Activated CD4-positive, alpha-beta memory T cell treated with anti-CD3 and anti-CD28 coated beads, Interleukin-2, amount 10 ng/mL, durations not matched to agents 7 days and 5 days (primary cell): ENCODE data around the gene OMD. TPM values are rescaled to one million over a fixed set of nuclear protein-coding genes. Genes with fewer than 3 reads are reported as not detected.
A peak's percentile ranks its signal among the peaks of the same experiment; 100 is the strongest.

ENCODE experiments used
- CTCF ChIA-PET: fragments of 350-600 bp; sonication (Branson Sonifier 250); formaldehyde crosslinking; loops from one replicate; lab custom pipeline; 2021; ENCODE audit warnings: antibody characterized with exemption, inconsistent platforms; lab: Charles Lee
- POLR2A ChIA-PET: fragments of 350-600 bp; sonication (Branson Sonifier 250); formaldehyde crosslinking; loops from one replicate; lab custom pipeline; 2021; ENCODE audit warnings: antibody characterized with exemption; lab: Charles Lee
- DNase-seq: peaks from one replicate; pipeline ENCODE4 v3.0.0-alpha.2; 2020
- H3K27ac Mint-ChIP-seq: one replicate; pipeline ENCODE4 v1.8.0; 2021; ENCODE audit warnings: mild to moderate bottlenecking, mixed read lengths
- H3K27me3 Mint-ChIP-seq: one replicate; pipeline ENCODE4 v1.8.0; 2021; ENCODE audit warnings: mixed read lengths
- H3K36me3 Mint-ChIP-seq: one replicate; pipeline ENCODE4 v1.8.0; 2021; ENCODE audit warnings: low read depth, mixed read lengths
- H3K4me1 Mint-ChIP-seq: one replicate; pipeline ENCODE4 v1.8.0; 2021; ENCODE audit warnings: mixed read lengths
- H3K4me3 Mint-ChIP-seq: one replicate; pipeline ENCODE4 v1.8.0; 2021; ENCODE audit warnings: mild to moderate bottlenecking, mixed read lengths
- H3K9me3 Mint-ChIP-seq: one replicate; pipeline ENCODE4 v1.8.0; 2021; ENCODE audit warnings: mixed read lengths
- total RNA-seq, 2 experiments: library from RNA; stranded (reverse); gene quantifications; one replicate each; pipeline ENCODE4 v1.2.3, GENCODE V29; 2021

OMD gene, protein sequence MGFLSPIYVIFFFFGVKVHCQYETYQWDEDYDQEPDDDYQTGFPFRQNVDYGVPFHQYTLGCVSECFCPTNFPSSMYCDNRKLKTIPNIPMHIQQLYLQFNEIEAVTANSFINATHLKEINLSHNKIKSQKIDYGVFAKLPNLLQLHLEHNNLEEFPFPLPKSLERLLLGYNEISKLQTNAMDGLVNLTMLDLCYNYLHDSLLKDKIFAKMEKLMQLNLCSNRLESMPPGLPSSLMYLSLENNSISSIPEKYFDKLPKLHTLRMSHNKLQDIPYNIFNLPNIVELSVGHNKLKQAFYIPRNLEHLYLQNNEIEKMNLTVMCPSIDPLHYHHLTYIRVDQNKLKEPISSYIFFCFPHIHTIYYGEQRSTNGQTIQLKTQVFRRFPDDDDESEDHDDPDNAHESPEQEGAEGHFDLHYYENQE
- total RNA-seq, result not detected

DNA sequence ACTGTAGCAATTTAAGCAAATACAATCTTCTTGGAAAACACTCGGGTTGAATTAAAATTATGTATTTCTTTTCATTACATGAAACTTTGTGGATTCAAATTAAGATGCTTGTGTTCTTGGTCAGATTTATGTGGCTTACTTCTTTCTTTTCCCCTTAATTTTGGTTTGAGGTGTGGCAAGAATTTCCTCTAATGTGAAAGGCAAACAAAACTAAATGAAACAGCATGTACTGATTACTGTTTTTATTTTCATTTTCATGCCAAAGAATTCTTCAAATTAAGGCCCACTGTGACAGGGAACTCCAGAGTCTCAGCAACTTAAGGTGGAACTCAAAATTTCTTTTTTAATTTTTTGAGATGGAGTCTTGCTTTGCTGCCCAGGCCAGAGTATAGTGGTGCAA lies at the start of gene OMD:
TSS of gene OMD (minus strand) at position 132 of the 400 bp plus-strand sequence. CDS start 6,913 bp downstream, outside the sequence.
- ChIA-PET CTCF (no interaction called here), POLR2A (no interaction called here)
- Mint-ChIP-seq H3K36me3 (no peaks in the 10 kb centered on the region), H3K4me1 (peaks cover 4% of the 10 kb centered on the region), H3K27me3 (no peaks in the 10 kb centered on the region), H3K4me3 (no peak within 1 kb of the TSS), H3K9me3 (no peaks in the 10 kb centered on the region), H3K27ac (no peak within 1 kb of the TSS)
- DNase-seq, result no peak

DNA sequence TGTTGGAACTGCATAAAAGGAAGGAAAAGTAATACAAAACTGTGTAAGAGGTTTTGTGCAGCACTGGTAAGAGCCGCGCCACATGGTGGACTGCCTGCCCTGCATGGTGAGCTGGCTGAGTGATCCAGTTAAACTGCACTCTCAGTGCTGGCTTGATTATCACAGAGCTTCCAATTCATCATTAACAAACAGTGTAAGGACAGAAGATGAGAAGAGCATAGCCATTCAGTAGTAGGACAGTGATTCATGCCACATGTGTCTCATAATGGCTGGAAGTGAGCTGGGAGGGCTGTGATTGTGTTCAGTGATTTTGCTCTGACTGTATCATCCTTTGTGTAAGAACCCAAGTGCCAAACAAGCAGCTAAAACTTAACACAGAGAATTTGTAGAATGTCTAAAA lies 43.9 kb upstream of the OMD start:
- ChIA-PET POLR2A (no interaction called here), CTCF (no interaction called here)
- Mint-ChIP-seq H3K27ac (no peak overlapping the region), H3K36me3 (no peaks in the 10 kb centered on the region), H3K9me3 (no peaks in the 10 kb centered on the region), H3K27me3 (no peaks in the 10 kb centered on the region), H3K4me1 (peaks cover 7% of the 10 kb centered on the region), H3K4me3 (no peak overlapping the region)
- no peak for DNase-seq

DNA sequence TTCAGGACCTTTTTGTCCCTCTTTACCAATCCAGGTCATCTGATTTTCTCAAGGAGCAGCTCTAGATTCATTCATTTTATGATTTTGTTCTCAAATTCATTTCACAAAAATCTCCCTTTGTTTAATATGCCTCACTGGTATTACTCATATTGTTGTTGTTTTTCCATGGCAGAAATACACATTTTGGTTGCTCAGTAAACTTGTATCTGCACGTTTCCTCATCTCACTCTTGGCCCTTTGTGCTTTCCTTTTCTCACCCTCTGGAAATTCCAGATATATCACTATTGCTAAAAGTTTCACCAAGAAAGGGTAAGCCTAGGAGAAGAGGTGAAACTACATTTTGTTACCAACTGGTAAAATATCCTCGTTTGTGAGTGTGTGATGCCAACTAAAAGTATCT lies 43.2 kb upstream of the OMD start:
- CTCF ChIA-PET, result no interaction called here

DNA sequence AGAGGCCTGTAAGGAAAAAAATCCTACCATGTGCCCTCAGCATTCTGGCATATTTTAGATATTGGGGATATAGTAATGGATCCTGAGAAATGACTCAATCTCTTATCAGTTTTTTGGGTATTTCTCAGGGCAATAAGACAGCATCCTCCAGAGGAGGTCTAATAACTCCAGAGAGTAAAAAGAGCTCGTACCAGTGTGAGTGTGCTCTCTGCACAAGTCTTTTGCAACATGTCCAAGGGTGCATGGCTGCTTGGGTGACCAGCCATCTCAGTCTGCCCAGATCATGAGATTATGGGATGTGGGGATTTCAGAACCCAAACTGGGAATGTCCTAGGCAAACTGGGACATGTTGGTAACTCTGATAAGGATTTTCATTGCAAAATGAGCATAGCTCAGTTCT lies 42.8 kb upstream of the OMD start:
- ChIA-PET CTCF (no interaction called here), POLR2A (no interaction called here)
- Mint-ChIP-seq H3K36me3 (no peaks in the 10 kb centered on the region), H3K9me3 (no peaks in the 10 kb centered on the region), H3K27me3 (no peaks in the 10 kb centered on the region), H3K4me3 (no peak overlapping the region), H3K4me1 (peaks cover 7% of the 10 kb centered on the region), H3K27ac (no peak overlapping the region)
- DNase-seq, result no peak

More for the DNA sequence above, 43.2 kb upstream of the OMD start:
- no peaks in the 10 kb centered on the region for H3K27me3 Mint-ChIP-seq
- H3K27ac Mint-ChIP-seq, result no peak overlapping the region
- no peak overlapping the region for H3K4me3 Mint-ChIP-seq
- no peaks in the 10 kb centered on the region for H3K36me3 Mint-ChIP-seq
- peaks cover 7% of the 10 kb centered on the region for H3K4me1 Mint-ChIP-seq
- no peak for DNase-seq
- no peaks in the 10 kb centered on the region for H3K9me3 Mint-ChIP-seq
- POLR2A ChIA-PET, result no interaction called here

DNA sequence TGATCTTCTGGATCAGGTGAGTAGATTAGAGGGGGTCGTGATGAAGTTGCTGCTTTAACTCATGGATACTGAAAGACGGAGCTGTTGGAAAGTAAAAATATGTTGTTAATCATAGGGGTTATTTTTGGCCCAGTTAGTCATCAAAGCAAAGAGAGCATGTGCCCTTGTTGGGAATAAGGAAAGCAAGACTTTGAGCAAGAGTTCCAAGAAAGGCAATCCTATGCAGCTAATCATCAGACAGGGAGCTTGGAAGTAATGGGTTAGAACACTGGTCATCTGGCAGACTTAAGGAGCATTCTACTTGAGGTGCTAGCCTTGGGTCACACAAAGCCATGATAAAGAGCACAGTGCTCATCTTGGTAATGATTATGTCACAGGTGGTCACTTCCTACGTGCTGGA lies 39.7 kb upstream of the OMD start:
- Mint-ChIP-seq H3K9me3 (no peaks in the 10 kb centered on the region), H3K36me3 (no peaks in the 10 kb centered on the region), H3K4me1 (peaks cover 7% of the 10 kb centered on the region), H3K4me3 (no peak overlapping the region), H3K27ac (no peak overlapping the region), H3K27me3 (no peaks in the 10 kb centered on the region)
- DNase-seq, result no peak
- ChIA-PET POLR2A (interaction anchor here (0.6 kb wide), 1 partner anchor 1718 kb away, joined by 4 read pairs; no protein-coding TSS in a partner anchor), CTCF (no interaction called here)

DNA sequence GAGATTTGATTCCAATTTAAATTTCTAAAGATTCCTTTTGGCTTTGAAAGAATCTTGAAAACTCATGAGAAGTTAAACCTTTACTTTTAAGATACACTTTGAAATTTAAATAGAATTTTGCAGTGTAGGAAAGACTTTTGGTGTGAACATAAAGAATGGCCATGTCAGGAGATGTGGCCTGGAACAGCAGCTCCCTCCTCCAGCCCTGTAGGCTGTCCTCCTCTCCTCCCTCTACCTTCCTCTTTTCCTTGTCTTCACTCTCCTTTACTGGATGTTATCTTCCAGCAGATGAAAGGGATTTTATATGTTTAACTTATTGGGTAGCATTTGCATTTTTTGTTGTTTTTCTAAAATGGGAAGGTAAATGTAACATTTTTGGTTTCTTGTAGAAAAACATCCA lies 39.1 kb upstream of the OMD start:
- Mint-ChIP-seq H3K27ac (no peak overlapping the region), H3K27me3 (no peaks in the 10 kb centered on the region), H3K4me3 (no peak overlapping the region), H3K36me3 (no peaks in the 10 kb centered on the region), H3K4me1 (peaks cover 7% of the 10 kb centered on the region), H3K9me3 (no peaks in the 10 kb centered on the region)
- POLR2A ChIA-PET, result interaction anchor here (0.6 kb wide), 1 partner anchor 1719 kb away, joined by 4 read pairs; no protein-coding TSS in a partner anchor
- DNase-seq, result no peak
- CTCF ChIA-PET, result no interaction called here

DNA sequence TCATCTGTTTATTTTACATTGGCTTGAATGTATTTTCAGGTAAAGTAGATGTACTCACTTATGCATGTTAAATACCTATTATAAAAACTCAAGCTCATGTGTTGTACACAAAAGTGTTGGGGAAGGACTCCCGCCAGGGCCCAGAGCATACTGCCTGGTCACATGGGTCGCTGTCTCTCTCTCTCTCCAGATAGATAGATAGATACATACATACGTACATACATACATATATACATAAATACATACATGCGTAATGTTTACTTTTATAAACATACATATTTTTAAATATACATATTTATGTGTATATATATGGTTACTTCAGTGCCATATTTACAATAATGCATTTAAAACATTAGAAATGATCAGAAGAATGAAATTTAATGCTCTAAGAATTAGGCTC lies 33.3 kb upstream of the OMD start:
- DNase-seq, result no peak
- Mint-ChIP-seq H3K27me3 (no peaks in the 10 kb centered on the region), H3K9me3 (no peaks in the 10 kb centered on the region), H3K4me1 (no peaks in the 10 kb centered on the region), H3K4me3 (no peak overlapping the region), H3K36me3 (no peaks in the 10 kb centered on the region), H3K27ac (no peak overlapping the region)
- ChIA-PET POLR2A (no interaction called here), CTCF (no interaction called here)

DNA sequence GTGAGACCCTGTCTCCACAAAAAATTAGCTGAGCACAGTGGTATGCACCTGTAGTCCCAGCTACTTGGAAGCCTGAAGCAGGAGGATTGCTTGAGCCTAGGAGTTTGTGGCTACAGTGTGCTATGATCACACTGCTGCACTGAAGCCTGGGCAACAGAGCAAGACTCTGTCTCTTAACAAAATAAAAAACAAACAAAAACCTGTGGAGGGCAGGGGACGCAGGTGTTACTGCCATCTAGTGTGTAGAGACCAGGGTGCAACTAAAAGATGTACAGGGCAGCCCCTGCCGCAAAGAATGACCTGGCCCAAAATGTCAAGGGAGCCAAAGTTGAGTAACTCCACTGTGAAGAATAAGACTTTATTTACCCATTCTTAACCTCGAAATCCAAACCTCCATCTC lies 30.9 kb upstream of the OMD start:
- Mint-ChIP-seq H3K4me1 (no peaks in the 10 kb centered on the region), H3K36me3 (no peaks in the 10 kb centered on the region), H3K9me3 (no peaks in the 10 kb centered on the region), H3K27me3 (no peaks in the 10 kb centered on the region), H3K4me3 (no peak overlapping the region), H3K27ac (no peak overlapping the region)
- no peak for DNase-seq
- ChIA-PET POLR2A (no interaction called here), CTCF (interaction anchor here (0.7 to 1.7 kb wide), 3 partner anchors 11 to 127 kb away, joined by 3 to 6 read pairs (median 3); no protein-coding TSS in a partner anchor)

DNA sequence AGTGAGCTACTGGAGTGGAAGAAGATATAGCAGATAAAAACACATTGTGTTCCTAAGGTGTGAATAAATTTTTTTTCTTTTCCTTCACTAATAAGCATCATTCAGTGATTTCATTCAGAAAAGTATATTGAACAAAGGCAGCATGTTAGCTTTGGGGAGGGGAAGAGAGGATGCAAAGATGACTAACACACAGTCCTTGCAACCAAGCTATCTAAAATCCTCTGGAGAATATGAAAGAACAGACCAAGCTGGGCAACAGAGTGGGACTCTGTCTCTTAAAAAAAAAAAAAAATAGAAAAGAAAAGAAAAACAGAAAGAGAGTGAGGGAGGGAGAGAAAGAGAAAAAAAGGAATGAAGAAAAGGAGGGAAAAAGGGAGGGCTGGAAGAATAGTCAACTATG lies 22.3 kb upstream of the OMD start:
- H3K4me3 Mint-ChIP-seq, result no peak overlapping the region
- ChIA-PET CTCF (no interaction called here), POLR2A (no interaction called here)
- DNase-seq, result no peak
- no peak overlapping the region for H3K27ac Mint-ChIP-seq
- H3K4me1 Mint-ChIP-seq, result no peaks in the 10 kb centered on the region
- no peaks in the 10 kb centered on the region for H3K27me3 Mint-ChIP-seq
- peaks cover 2% of the 10 kb centered on the region for H3K9me3 Mint-ChIP-seq
- H3K36me3 Mint-ChIP-seq, result no peaks in the 10 kb centered on the region

DNA sequence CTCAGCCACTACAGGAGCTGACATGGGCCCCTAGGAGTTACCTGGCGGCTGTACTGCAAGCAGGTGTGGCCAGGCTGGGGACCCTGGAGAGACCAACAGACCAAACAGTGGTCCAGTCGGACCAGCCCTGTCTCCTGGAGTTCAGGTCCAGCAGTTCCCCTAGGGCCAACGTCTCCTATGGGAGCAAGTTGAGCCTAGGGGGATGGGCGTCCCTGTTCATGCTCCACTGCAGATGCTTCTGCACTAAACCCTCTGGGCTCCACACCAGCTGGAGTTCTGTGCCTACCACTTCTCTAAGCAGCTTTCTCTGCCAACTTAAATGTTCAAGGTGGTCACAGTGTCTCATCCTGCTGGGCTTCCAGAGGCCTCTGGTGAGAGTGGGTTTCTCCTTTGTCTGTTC lies 20.6 kb upstream of the OMD start:
- no peaks in the 10 kb centered on the region for H3K27me3 Mint-ChIP-seq
- POLR2A ChIA-PET, result no interaction called here
- peaks cover 14% of the 10 kb centered on the region for H3K4me1 Mint-ChIP-seq
- H3K27ac Mint-ChIP-seq, result no peak overlapping the region
- CTCF ChIA-PET, result interaction anchor here (1.0 kb wide), 1 partner anchor 10 kb away, joined by 3 read pairs; no protein-coding TSS in a partner anchor
- H3K36me3 Mint-ChIP-seq, result no peaks in the 10 kb centered on the region
- peaks cover 2% of the 10 kb centered on the region for H3K9me3 Mint-ChIP-seq
- no peak for DNase-seq
- no peak overlapping the region for H3K4me3 Mint-ChIP-seq

DNA sequence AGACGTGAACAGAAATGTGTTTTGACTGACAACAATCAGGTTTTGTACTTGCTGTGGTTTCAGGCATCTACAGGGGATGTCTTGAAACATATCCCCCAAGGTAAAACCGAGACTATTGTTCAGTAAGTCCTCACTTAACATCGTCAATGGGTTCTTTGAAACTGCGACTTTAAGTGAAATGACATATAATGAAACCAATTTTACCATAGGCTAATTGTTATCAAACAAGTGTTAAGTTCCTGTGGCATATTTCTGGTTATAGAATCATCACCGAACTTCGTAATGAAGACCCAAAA lies 16.4 kb upstream of the OMD start:
- H3K4me1 Mint-ChIP-seq, result peaks cover 18% of the 10 kb centered on the region
- peak overlapping the region; percentile 52 for H3K4me3 Mint-ChIP-seq

DNA sequence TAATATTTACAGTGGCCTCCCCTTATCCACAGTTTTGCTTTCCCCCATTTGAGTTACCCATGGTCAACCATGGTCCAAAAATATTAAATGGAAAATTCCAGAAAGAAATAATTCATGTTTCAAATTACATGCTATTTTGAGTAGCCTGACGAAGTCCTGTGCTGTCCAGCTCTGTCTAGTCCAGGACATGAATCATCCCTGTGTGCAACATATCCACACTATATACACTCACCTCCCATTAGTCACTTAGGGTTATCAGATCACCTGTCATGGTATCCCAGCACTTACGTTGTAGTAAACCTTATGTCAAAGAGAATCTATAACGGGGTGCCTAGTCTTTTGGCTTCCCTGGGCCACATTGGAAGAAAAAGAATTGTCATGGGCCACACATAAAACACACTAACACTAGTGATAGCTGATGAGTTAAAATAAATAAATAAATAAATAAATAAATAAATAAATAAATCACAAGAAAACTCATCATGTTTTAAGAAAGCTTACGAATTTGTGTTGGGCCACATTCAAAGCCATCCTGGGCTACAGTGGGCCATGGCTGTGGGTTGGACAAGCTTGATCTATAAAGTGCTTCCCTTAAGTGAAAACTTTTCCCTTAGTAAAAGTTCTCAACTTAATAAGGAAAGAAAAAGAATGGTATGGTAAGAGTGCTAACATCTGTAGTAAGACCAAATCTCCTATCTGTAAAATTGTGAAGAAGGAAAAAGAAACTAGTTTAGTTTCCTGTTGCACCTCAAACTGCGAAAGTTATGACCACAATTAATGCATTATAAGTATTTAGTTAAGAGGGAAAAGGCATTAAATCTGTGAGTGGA lies 15.9 kb upstream of the OMD start:
- DNase-seq, result no peak
- H3K27me3 Mint-ChIP-seq, result no peaks in the 10 kb centered on the region
- H3K4me1 Mint-ChIP-seq, result peaks cover 18% of the 10 kb centered on the region
- peak overlapping the region; percentile 52 for H3K4me3 Mint-ChIP-seq
- no peaks in the 10 kb centered on the region for H3K9me3 Mint-ChIP-seq
- ChIA-PET CTCF (interaction anchor here (1.0 to 3.3 kb wide), 3 partner anchors 16 to 302 kb away, joined by 3 to 13 read pairs (median 6); no protein-coding TSS in a partner anchor), POLR2A (interaction anchor here (1.3 kb wide), 1 partner anchor 114 kb away, joined by 3 read pairs; the partner anchor contains the start of gene CENPP)
- no peaks in the 10 kb centered on the region for H3K36me3 Mint-ChIP-seq
- peak overlapping the region; percentile 44 for H3K27ac Mint-ChIP-seq

More for the DNA sequence above, 16.4 kb upstream of the OMD start:
- no peak for DNase-seq
- no peaks in the 10 kb centered on the region for H3K27me3 Mint-ChIP-seq
- H3K9me3 Mint-ChIP-seq, result no peaks in the 10 kb centered on the region
- H3K27ac Mint-ChIP-seq, result peak overlapping the region; percentile 44
- no peaks in the 10 kb centered on the region for H3K36me3 Mint-ChIP-seq
- ChIA-PET POLR2A (interaction anchor here (1.3 kb wide), 1 partner anchor 115 kb away, joined by 3 read pairs; the partner anchor contains the start of gene CENPP), CTCF (interaction anchor here (3.3 kb wide), 1 partner anchor 300 kb away, joined by 13 read pairs; no protein-coding TSS in a partner anchor)
